Endometrium (tissue), 2 donors: ENCODE data around the gene TUBB.
"Not testable (repeated sequence)": the region's sequence is repeated elsewhere in the genome, so short reads cannot be mapped to it uniquely, and the experiment has no call there.

Source experiments
- FAIRE-seq: peaks from 2 replicates; lab custom pipeline; 2012; peaks lifted over from hg19 to GRCh38; lab: Jason Lieb, UNC
- donor health status: control.
- donor health status: control.

TUBB gene

GRCh38 chr6:30687659-30688431, 32.3 kb upstream of the TUBB start:
- FAIRE-seq: no peak

- no peak for FAIRE-seq
These were observed 31.6 kb upstream of the TUBB start for GRCh38 chr6:30688569-30688968.

DNA sequence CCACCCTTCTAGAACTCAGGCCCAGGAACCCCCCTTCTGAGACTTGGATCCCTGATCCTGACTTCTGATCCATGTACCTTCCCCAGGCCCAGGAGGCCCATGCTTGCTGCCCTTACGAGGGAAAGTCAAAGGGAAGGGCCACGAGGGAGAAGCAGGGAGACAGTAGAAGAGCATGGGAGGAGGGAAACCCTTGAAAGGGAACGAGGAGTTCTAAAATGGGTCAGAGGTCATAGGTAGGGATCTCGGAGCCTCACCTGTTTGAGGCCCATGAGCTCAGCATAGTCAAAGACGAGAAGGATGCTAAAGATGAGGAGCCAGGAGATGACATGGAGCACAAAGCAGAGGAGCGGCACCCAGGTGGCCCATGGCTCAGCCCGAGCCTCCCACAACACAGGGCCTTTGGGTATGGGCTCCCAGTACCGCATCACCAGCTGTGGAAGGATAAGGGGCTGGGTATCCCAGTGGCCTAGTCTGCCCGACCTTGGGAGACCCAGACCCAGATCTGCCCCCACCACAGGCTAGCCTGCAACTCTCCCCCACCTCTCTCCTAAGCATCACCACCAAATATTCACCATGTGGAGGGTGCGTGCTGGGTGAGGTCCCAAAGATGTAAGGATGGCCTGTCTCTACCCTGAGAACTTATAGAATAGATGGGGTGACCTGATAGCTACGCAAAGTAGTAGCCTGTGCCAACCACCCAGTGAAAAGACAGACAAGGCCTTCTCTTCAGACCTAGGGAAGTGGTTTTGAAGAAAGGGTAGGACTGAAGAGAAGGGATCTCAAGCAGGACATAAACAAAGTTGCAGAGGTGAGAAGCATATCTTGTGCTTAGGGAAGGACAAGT, 30.9 kb upstream of the TUBB start:
- no peak for FAIRE-seq

- no peak for FAIRE-seq
These were observed 30.2 kb upstream of the TUBB start for GRCh38 chr6:30689985-30690384.

GRCh38 chr6:30690403-30691207, 29.5 kb upstream of the TUBB start, which contains the start of gene NRM:
TSS of gene NRM (minus strand) at chr6:30690984. CDS start at chr6:30690974, 10 bp downstream.
- no peak for FAIRE-seq

GRCh38 chr6:30691208-30691847, 28.8 kb upstream of the TUBB start:
- no peak for FAIRE-seq

DNA sequence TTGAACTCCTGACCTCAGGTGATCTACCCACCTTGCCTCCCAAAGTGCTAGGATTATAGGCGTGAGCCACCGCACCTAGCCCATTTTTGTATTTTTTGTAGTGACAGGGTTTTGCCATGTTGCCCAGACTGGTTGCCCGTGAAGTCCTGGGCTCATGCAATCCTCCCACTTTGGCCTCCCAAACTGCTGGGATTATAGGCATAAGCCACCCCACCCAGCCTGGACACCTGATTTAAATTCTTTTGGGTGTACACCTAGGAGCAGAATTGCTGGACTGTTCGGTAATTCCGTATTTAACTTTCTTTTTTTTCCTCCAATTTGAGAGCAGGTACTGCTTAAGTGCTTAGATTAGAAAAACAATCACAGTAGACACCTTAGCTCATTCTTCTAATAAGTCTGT, 23.7 kb upstream of the TUBB start:
- FAIRE-seq: no peak

GRCh38 chr6:30700340-30700739, 19.8 kb upstream of the TUBB start:
- FAIRE-seq: no peak

DNA sequence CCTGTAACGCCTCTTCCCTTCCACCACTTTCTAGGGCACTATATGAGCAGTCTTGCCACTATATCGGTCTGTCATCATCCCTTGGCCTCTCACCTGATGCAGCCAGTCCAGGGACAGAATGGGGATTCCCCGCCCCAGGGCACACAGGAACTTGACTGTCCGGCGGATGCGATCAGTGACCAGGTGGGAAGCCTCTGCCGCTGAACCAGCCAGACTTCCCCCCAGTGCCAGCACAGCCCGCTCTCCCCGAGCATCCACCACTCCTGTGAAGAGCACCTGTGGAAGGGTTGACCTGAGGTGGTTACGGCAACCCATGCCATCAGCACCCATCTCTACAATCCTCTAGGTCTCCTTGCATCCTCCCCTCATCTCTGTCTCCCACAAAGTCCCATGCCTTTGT, 17.1 kb upstream of the TUBB start:
- no peak for FAIRE-seq

- no peak for FAIRE-seq
These were observed 16.3 kb upstream of the TUBB start for GRCh38 chr6:30703821-30704220.

GRCh38 chr6:30705620-30706019, 14.5 kb upstream of the TUBB start:
- FAIRE-seq: no peak

GRCh38 chr6:30707281-30707850, 12.8 kb upstream of the TUBB start:
- no peak for FAIRE-seq

DNA sequence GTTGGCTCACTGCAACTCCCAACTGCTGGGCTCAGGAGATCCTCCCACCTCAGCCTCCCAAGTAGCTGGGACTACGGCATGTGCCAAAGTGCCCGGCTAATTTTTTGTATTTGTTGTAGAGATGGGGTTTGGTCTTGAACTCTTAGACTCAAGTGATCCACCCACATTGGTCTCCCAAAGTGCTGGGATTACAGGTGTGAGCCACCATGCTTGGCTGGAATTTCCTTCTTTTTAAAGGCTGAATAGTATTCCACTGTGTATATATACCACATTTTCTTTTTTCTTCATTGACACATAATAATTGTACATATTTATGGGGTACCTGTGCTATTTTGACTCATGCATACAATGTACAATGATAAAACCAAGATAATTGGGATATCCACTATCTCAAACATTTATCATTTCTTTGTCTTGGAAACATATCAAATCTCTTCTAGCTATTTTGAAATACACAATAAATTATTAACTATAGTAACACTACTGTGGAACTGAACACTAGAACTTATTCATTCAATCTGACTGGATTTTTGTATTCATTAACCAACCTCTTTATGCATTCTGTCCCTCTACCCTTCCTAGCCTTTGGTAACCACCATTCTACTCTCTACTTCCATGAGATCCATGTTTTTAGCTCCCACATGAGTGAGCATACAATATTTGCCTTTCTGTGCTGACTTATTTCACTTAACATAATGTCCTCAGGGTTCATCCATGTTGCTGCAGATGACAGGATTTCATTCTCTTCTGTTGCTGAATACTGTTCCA, 10.9 kb upstream of the TUBB start:
- FAIRE-seq: no peak

DNA sequence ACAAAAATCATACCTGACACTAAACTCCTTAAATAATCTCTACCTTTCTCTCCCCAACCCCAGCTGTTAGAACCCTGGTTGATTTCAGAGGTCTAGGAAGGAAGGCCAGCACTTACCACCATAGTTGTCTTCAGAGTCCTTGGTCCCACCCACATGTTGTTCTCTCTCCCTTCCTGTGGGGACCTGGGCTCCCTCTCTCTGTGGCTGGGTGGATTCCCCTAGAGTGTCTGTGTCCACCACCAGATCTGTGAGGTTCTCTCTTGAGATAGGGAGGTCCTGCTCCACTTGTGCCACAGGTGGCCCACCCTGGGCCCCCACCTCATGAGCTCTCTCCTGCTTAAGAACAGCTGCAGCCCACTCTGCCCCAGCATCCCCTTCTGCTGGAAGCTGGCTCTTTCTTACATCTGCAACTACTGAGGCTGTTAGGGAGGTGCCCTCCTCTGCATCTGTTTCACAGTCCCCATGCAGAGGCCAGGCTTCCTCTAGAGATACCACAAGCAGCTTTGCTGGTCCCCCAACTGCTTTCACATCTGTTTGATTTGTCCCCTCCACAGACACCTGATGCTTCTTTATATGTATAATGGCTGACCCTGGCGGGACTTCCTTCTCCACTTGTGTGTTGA, 8.3 kb upstream of the TUBB start:
- FAIRE-seq: no peak

GRCh38 chr6:30712441-30712945, 7.7 kb upstream of the TUBB start:
- no peak for FAIRE-seq

DNA sequence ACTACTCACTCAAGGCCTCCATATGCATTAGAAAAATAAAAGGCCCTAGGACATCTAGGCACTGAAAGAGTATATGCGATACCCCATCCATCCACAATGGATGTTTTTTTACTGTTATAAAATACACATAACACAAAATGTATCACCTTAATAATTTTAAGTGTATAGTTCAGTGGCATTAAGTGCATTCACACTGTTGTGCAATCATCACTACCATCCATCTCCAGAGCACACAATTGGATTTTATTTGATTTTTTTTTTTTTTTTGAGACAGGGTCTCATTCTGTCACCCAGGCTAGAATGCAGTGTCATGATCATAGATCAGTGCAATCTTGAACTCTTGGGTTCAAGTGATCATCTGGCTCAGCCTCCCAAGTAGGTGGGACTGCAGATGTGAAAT, 5.9 kb upstream of the TUBB start:
- FAIRE-seq: no peak

DNA sequence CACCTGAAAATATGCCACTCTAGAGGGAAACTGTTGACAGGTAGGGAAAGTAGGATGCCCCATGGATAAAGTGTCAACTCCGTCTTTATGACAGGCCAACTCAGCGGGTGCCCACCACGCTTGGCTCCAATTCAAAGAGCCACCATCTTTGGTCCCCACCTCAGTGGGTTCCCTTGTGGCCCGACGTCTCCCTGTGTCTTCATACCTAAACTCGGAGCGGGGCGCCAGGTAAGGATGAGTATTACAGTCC, 3.3 kb upstream of the TUBB start:
- no peak for FAIRE-seq

- FAIRE-seq: peak; percentile 99
These were observed 2.9 kb upstream of the TUBB start, which contains the start of gene MDC1 for GRCh38 chr6:30717129-30717844. TSS of gene MDC1 (minus strand) at chr6:30717281. CDS start at chr6:30715175, 2,106 bp downstream.

- not testable (repeated sequence) for FAIRE-seq
These were observed 2.1 kb upstream of the TUBB start for GRCh38 chr6:30717845-30718720.
